GM13976 (cell line): ENCODE measurements around the gene CDK12.

Source experiments
- DNase-seq: peaks from one replicate; pipeline ENCODE4 v3.0.0; 2012; ENCODE audit warnings: low spot score
- in situ Hi-C: fragments of 300-500 bp; cut with MboI; formaldehyde crosslinking; loops from one replicate; pipeline ENCODE4 v1.12.0; 2022; ENCODE audit warnings: low sequenced_read_pairs, mixed read lengths, inconsistent platforms; ENCODE audit not compliant: unreplicated experiment
- TF ChIP-seq, protein P1 (sequence below): IDR thresholded peaks from 2 replicates; pipeline ENCODE4 v1.5.1; 2012; ENCODE audit warnings: borderline replicate concordance, mild to moderate bottlenecking; ENCODE audit not compliant: insufficient read depth; ENCODE audit errors: extremely low read depth, missing control alignments, control extremely low read depth

The CDK12 gene

DNA sequence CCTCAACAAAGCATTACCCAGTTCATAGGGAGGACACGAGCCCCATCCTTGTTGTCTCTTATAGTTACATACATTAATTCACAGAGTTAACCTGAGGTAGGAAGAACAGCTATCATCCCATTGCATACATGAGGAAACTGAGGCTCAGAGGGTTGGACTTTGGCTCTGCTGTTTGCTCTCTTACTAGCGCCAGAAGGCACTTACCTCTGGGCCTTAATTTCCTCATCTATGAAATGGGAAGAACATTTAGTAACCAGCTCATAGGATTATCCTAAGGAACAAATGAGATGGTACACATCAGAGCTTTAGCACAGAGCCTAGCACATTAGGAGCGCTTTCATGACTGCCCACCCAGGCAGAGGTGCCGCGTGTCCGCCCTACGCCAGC, 118.8 kb downstream of the CDK12 start:
- in situ Hi-C loops, result no loop called here
- DNase-seq, result no peak
- TF ChIP-seq, protein P1, sequence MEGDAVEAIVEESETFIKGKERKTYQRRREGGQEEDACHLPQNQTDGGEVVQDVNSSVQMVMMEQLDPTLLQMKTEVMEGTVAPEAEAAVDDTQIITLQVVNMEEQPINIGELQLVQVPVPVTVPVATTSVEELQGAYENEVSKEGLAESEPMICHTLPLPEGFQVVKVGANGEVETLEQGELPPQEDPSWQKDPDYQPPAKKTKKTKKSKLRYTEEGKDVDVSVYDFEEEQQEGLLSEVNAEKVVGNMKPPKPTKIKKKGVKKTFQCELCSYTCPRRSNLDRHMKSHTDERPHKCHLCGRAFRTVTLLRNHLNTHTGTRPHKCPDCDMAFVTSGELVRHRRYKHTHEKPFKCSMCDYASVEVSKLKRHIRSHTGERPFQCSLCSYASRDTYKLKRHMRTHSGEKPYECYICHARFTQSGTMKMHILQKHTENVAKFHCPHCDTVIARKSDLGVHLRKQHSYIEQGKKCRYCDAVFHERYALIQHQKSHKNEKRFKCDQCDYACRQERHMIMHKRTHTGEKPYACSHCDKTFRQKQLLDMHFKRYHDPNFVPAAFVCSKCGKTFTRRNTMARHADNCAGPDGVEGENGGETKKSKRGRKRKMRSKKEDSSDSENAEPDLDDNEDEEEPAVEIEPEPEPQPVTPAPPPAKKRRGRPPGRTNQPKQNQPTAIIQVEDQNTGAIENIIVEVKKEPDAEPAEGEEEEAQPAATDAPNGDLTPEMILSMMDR, result no peak

DNA sequence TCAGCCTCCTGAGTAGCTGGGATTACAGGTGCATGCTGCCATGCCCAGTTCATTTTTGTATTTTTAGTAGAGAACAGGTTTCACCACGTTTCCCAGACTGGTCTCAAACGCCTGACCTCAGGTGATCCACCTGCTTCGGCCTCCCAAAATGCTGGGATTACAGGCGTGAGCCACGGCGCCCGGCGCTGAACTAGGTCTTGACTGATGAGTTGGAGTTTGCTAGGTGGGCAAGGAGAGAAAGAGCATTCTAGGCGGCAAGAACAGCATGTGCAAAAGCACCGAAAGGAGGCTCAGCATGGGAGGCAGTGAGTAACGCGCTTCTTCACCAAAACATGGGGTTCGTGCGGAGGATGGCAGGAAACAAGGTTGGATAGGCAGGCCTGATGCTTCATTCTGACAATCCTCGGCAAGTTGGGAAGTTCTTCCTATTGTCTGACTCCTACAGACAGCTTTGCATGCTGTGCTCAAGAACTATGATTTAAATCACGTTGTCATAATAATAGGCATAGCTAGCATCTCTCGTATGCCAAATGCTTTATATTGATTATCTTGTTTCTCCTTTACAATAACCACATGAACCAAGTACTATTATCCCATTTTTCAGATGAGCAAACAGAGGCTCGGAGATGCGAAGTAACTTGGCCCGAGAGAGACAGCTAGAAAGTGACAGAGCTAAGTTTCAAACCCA, 119.9 kb downstream of the CDK12 start:
- DNase-seq, result no peak
- in situ Hi-C loops, result no loop called here
- TF ChIP-seq, protein P1, result no peak

DNA sequence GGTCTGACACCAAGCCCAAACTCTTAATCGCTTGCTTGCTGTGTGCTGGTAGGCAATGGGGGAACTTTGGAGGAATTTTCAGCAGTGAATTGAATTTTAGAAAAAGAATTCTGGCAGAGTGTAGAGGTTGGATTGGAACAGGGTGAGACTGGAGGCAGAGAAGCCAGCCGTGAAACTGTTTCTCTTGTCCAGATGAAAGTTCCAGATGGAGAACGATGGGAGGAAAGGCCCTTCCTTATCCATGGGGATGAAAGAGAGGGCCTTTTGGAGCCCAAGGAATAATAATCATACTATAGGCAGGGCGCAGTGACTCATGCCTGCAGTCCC, 120.4 kb downstream of the CDK12 start:
- TF ChIP-seq, protein P1, result no peak
- DNase-seq, result no peak
- in situ Hi-C loops, result no loop called here

DNA sequence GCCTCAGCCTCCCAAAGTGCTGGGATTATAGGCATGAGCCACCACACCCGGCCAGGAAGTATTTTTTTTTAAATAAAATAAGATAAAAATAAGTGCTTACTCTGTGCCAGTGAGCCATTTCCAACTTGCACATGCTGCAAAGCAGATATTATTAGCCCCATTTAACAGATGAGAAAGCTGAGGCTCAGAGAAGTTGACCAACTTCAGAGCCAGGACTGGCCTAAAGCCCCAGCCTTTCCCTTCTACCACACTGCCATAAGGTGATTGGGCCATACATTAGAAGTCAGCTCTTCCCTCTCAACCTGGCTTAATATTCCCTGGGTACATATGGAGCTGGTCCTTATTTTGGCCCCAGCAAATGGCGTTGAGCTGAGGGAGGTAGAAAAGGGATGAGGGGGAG, 121.4 kb downstream of the CDK12 start:
- in situ Hi-C loops, result no loop called here
- TF ChIP-seq, protein P1, result no peak
- DNase-seq, result no peak
